Stimulated activated effector memory CD8-positive, alpha-beta T cell treated with anti-CD3 and anti-CD28 coated beads, Interleukin-12 subunit alpha, Interleukin-12 subunit beta, amount 100 ng/mL, for 72 hours (primary cell): Measurements from ENCODE around the gene HMGCL.

Experiments used
- ATAC-seq: fragments of 150-1000 bp; cut with Tn5 transposase; 2 replicates; pipeline ENCODE4 v1.10.0; 2021
- DNase-seq, 2 donors: peaks; one replicate each; pipeline ENCODE4 v3.0.0; 2021 to 2022; ENCODE audit warnings: low spot score in 2 of 2
- H3K27ac Mint-ChIP-seq: one replicate; pipeline ENCODE4 v1.8.0; 2022; ENCODE audit warnings: mild to moderate bottlenecking, mixed read lengths
- H3K36me3 Mint-ChIP-seq: one replicate; pipeline ENCODE4 v1.8.0; 2022; ENCODE audit warnings: mild to moderate bottlenecking, mixed read lengths
- H3K4me1 Mint-ChIP-seq: one replicate; pipeline ENCODE4 v1.8.0; 2022; ENCODE audit warnings: mixed read lengths
- H3K4me3 Mint-ChIP-seq: one replicate; pipeline ENCODE4 v1.8.0; 2022; ENCODE audit warnings: mild to moderate bottlenecking, mixed read lengths
- H3K9me3 Mint-ChIP-seq: one replicate; pipeline ENCODE4 v1.8.0; 2022; ENCODE audit warnings: mixed read lengths

The HMGCL gene

GRCh38 chr1:23779826-23780371 is 45.3 kb downstream of the HMGCL start:
- Mint-ChIP-seq H3K9me3 (no peaks in the 10 kb centered on the region), H3K36me3 (peaks cover 55% of the 10 kb centered on the region), H3K27ac (peak overlapping the region; percentile 87), H3K4me3 (peak overlapping the region; percentile 80), H3K4me1 (peaks cover 12% of the 10 kb centered on the region)
- ATAC-seq (peak; percentile 42), DNase-seq (no peak)

- peak; percentile 91 for ATAC-seq
- H3K4me1 Mint-ChIP-seq = peaks cover 12% of the 10 kb centered on the region
- H3K36me3 Mint-ChIP-seq = peaks cover 38% of the 10 kb centered on the region
- H3K27ac Mint-ChIP-seq = peak within 1 kb of the TSS; percentile 87
- no peaks in the 10 kb centered on the region for H3K9me3 Mint-ChIP-seq
- peak; percentile 75 to 88 for DNase-seq
- peak within 1 kb of the TSS; percentile 80 for H3K4me3 Mint-ChIP-seq
These were observed 47.0 kb downstream of the HMGCL start, which contains the start of gene PITHD1 for GRCh38 chr1:23777979-23778814. Gene PITHD1, plus strand, starts transcription at chr1:23778418. Its CDS starts 98 bp downstream, at chr1:23778516.

GRCh38 chr1:23776217-23776616 is 49.0 kb downstream of the HMGCL start:
- H3K4me1 Mint-ChIP-seq = peaks cover 18% of the 10 kb centered on the region
- ATAC-seq (no peak), DNase-seq (no peak)
- H3K36me3 Mint-ChIP-seq = peaks cover 25% of the 10 kb centered on the region
- H3K27ac Mint-ChIP-seq = no peak overlapping the region
- no peaks in the 10 kb centered on the region for H3K9me3 Mint-ChIP-seq
- H3K4me3 Mint-ChIP-seq = no peak overlapping the region

DNA sequence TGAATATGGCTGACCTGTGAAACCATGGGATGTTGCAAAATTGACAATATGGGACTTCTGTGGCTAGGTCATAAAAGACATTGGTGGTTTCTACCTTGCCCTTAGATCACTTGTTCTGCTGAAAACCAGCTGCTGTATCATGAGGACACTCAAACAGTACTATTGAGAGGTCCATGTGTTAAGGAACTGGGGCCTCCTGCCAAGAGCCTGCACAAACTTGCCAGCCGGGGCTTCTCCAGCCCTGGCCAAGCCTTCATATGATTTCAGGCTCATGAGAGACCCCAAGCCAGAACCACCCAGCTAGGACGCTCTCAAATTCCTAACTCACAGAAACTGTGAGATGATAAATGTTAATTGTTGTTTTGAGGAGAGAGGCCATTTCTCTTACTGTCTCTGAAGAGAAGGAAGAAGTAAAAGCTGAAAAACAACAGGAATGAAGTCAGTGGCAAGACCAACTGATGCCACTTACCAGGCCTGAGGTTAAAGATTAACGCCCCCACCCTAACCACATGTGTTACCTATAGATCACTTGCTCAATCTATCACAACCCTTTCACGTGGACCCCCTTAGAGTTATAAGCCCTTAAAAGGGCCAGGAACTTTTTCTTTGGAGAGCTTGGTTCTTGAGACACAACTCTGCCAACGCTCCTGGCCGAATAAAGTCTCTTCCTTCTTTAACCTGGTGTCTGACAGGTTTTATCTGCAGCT is 50.9 kb downstream of the HMGCL start:
- no peaks in the 10 kb centered on the region for H3K9me3 Mint-ChIP-seq
- H3K36me3 Mint-ChIP-seq = peaks cover 20% of the 10 kb centered on the region
- no peak for ATAC-seq
- no peak overlapping the region for H3K27ac Mint-ChIP-seq
- H3K4me1 Mint-ChIP-seq = peaks cover 9% of the 10 kb centered on the region
- no peak for DNase-seq
- H3K4me3 Mint-ChIP-seq = no peak overlapping the region

- Mint-ChIP-seq H3K4me1 (peaks cover 6% of the 10 kb centered on the region), H3K4me3 (no peak overlapping the region), H3K27ac (no peak overlapping the region), H3K36me3 (peaks cover 35% of the 10 kb centered on the region), H3K9me3 (no peaks in the 10 kb centered on the region)
- ATAC-seq = no peak
- no peak for DNase-seq
These were observed 52.4 kb downstream of the HMGCL start for GRCh38 chr1:23772854-23773242.

DNA sequence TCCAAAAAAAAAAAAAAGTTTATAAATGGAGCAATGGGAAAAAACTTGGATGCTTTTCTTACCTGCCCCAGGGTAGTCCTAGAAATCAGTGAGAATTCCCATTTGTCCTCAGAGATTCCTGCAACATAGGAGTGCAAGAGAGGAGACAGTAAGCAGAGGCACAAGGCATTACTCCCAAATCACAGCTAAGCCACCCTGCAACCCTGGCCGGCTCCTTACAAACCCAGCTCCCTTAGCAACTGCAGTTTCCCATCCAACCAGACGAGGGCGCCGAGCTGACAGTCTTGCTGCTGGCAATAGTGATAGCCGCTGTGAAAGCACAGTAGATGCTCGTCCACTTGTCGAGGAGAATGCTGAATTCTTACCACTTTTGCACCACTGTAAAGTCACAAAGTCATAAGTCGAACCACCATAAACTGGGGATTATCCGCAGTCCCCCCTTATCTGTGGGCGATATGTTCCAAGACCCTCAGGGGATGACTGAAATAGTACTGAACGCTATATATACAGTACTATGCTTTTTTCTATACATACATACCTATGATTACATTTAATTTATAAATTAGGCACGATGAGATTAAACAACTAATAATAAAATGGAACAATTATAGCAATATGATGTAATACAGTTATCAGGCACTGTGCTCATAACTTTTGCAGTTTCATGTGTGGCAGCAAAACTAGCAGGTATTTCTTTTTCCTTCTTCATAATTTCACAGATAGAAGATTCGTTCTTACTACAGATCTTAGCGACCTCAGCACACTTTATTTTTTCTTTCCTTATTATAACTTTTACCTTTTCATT is 53.0 kb downstream of the HMGCL start:
- Mint-ChIP-seq H3K9me3 (no peaks in the 10 kb centered on the region), H3K4me1 (peaks cover 6% of the 10 kb centered on the region), H3K27ac (no peak overlapping the region), H3K4me3 (no peak overlapping the region), H3K36me3 (peaks cover 41% of the 10 kb centered on the region)
- ATAC-seq (peak; percentile 91), DNase-seq (peak; percentile 85 to 94)

DNA sequence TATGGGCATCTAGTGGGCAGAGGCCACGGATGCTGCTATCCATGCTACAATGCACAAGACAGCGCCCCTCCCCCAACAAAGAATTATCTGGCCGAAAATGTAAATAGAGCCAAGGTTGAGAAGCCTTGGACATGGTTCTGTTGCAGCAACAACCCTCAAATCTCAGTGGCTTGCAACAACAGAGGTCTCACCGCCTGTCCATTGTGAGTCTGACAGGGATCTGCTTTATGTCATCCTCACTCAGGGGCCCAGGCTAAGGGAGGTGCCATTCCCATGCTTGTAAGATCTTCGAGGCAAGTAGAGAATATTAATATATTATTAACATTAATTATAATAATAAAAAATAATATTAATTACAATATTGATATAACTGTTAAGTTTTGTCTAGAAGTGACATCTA is 56.5 kb downstream of the HMGCL start:
- ATAC-seq (no peak), DNase-seq (no peak)
- H3K27ac Mint-ChIP-seq = no peak overlapping the region
- H3K9me3 Mint-ChIP-seq = no peaks in the 10 kb centered on the region
- H3K4me1 Mint-ChIP-seq = peaks cover 6% of the 10 kb centered on the region
- peaks cover 72% of the 10 kb centered on the region for H3K36me3 Mint-ChIP-seq
- H3K4me3 Mint-ChIP-seq = no peak overlapping the region

- Mint-ChIP-seq H3K36me3 (peaks cover 95% of the 10 kb centered on the region), H3K4me3 (no peak overlapping the region), H3K4me1 (no peaks in the 10 kb centered on the region), H3K9me3 (no peaks in the 10 kb centered on the region), H3K27ac (no peak overlapping the region)
- DNase-seq (no peak), ATAC-seq (no peak)
These were observed 62.1 kb downstream of the HMGCL start for GRCh38 chr1:23763041-23763577.

- no peak overlapping the region for H3K4me3 Mint-ChIP-seq
- DNase-seq (no peak), ATAC-seq (no peak)
- no peaks in the 10 kb centered on the region for H3K9me3 Mint-ChIP-seq
- no peaks in the 10 kb centered on the region for H3K4me1 Mint-ChIP-seq
- H3K36me3 Mint-ChIP-seq = peaks cover 99% of the 10 kb centered on the region
- H3K27ac Mint-ChIP-seq = no peak overlapping the region
These were observed 66.0 kb downstream of the HMGCL start for GRCh38 chr1:23759277-23759676.

GRCh38 chr1:23757812-23758211 is 67.4 kb downstream of the HMGCL start:
- peaks cover 99% of the 10 kb centered on the region for H3K36me3 Mint-ChIP-seq

GRCh38 chr1:23756676-23757075 is 68.6 kb downstream of the HMGCL start:
- Mint-ChIP-seq H3K27ac (no peak overlapping the region), H3K9me3 (no peaks in the 10 kb centered on the region), H3K36me3 (peaks cover 100% of the 10 kb centered on the region), H3K4me3 (no peak overlapping the region), H3K4me1 (no peaks in the 10 kb centered on the region)
- peak; percentile 28 for ATAC-seq
- DNase-seq = no peak

More at GRCh38 chr1:23757812-23758211, 67.4 kb downstream of the HMGCL start:
- H3K4me3 Mint-ChIP-seq = no peak overlapping the region
- no peaks in the 10 kb centered on the region for H3K4me1 Mint-ChIP-seq
- no peaks in the 10 kb centered on the region for H3K9me3 Mint-ChIP-seq
- ATAC-seq = no peak
- no peak overlapping the region for H3K27ac Mint-ChIP-seq
- no peak for DNase-seq

- H3K4me1 Mint-ChIP-seq = peaks cover 24% of the 10 kb centered on the region
- H3K36me3 Mint-ChIP-seq = peaks cover 95% of the 10 kb centered on the region
- H3K27ac Mint-ChIP-seq = no peak overlapping the region
- DNase-seq = no peak
- no peak overlapping the region for H3K4me3 Mint-ChIP-seq
- H3K9me3 Mint-ChIP-seq = no peaks in the 10 kb centered on the region
- no peak for ATAC-seq
These were observed 72.3 kb downstream of the HMGCL start for GRCh38 chr1:23752909-23753308.
